Fibroblast of lung (primary cell): ENCODE data around the gene FCMR. TPM values are rescaled to one million over a fixed set of nuclear protein-coding genes. Genes with fewer than 3 reads are reported as not detected.

Experiments
- DNase-seq, 2 donors: peaks; one replicate each; pipeline versions ENCODE4 v3.0.0 to v3.0.0-alpha.2; 2010; ENCODE audit warnings: low read depth in 2 of 2
- H2AFZ ChIP-seq: 2 replicates; pipeline ENCODE4 v1.5.1; 2012; ENCODE audit warnings: low read length, control low read depth, inconsistent platforms
- H3K27ac ChIP-seq: 2 replicates; pipeline ENCODE4 v1.5.1; 2011; ENCODE audit warnings: low read length, control low read depth; ENCODE audit not compliant: insufficient read depth
- H3K27me3 ChIP-seq: 2 replicates; pipeline ENCODE4 v1.5.1; 2011; ENCODE audit warnings: mild to moderate bottlenecking, low read length; ENCODE audit not compliant: control insufficient read depth, insufficient read depth
- H3K36me3 ChIP-seq: 2 replicates; pipeline ENCODE4 v1.5.1; 2011; ENCODE audit warnings: low read length; ENCODE audit not compliant: control insufficient read depth, insufficient read depth
- H3K4me1 ChIP-seq: 2 replicates; pipeline ENCODE4 v1.5.1; 2011; ENCODE audit warnings: low read length; ENCODE audit not compliant: control insufficient read depth, insufficient read depth; ENCODE audit errors: extremely low read depth
- H3K4me2 ChIP-seq: 2 replicates; pipeline ENCODE4 v1.5.1; 2011; ENCODE audit warnings: low read length, control low read depth; ENCODE audit not compliant: insufficient read depth; ENCODE audit errors: extremely low read depth
- H3K4me3 ChIP-seq, 4 experiments: fragments of 200-600 bp in 1 of 4; sonication (generic) in 1 of 4; replicated peaks in 1 of 4; 2 replicates each; pipeline ENCODE4 v1.5.1; 2011 to 2016; ENCODE audit warnings: low read length in 4 of 4, low read depth in 3 of 4, mild to moderate bottlenecking in 3 of 4, control low read depth in 2 of 4, inconsistent platforms in 1 of 4, mixed read lengths in 1 of 4; ENCODE audit not compliant: insufficient read depth in 1 of 4; ENCODE audit errors: control extremely low read depth in 1 of 4
- H3K79me2 ChIP-seq: 2 replicates; pipeline ENCODE4 v1.5.1; 2012; ENCODE audit warnings: mild to moderate bottlenecking, low read length, inconsistent platforms; ENCODE audit not compliant: control insufficient read depth, insufficient read depth
- H3K9ac ChIP-seq: 2 replicates; pipeline ENCODE4 v1.5.1; 2011; ENCODE audit warnings: mild to moderate bottlenecking, low read length, control low read depth; ENCODE audit not compliant: insufficient read depth
- H3K9me3 ChIP-seq: 2 replicates; pipeline ENCODE4 v1.5.1; 2012; ENCODE audit warnings: low read depth, low read length; ENCODE audit not compliant: control insufficient read depth, insufficient read depth
- H4K20me1 ChIP-seq: 2 replicates; pipeline ENCODE4 v1.5.1; 2011; ENCODE audit warnings: low read length; ENCODE audit not compliant: control insufficient read depth, insufficient read depth; ENCODE audit errors: extremely low read depth
- EZH2 ChIP-seq: IDR thresholded peaks from 2 replicates; pipeline ENCODE4 v1.5.1; 2012; ENCODE audit warnings: low read length, control low read depth, mild to moderate bottlenecking; ENCODE audit errors: missing control alignments
- polyA plus RNA-seq, 2 donors: library from polyadenylated mRNA; depleted of rRNA in 1 of 2; stranded (reverse) in 1 of 2; unstranded in 1 of 2; fragments of >200 nt; gene quantifications; 2 replicates each; pipeline ENCODE4 v1.2.1, GENCODE V29; 2011 to 2012; ENCODE audit warnings: missing spikeins in 1 of 2
- total RNA-seq: library from RNA; depleted of rRNA; stranded (reverse); fragments of >200 nt; gene quantifications from 2 replicates; pipeline ENCODE4 v1.2.1, GENCODE V29; 2014
- TF ChIP-seq, protein P1 (sequence below), 2 donors: IDR thresholded peaks in 1 of 2; conservative IDR thresholded peaks in 1 of 2; 1 replicate in 1 of 2; 2 replicates in 1 of 2; pipeline ENCODE4 v1.5.1; 2011 to 2012; ENCODE audit warnings: low read length in 2 of 2, control low read depth in 1 of 2, inconsistent platforms in 1 of 2, low read depth in 1 of 2, mild to moderate bottlenecking in 1 of 2

Gene FCMR
- total and polyA plus RNA-seq, 2 donors (not counting 1 experiment from before 2014, with no cell fraction given): 0.33 to 4.3 TPM

DNA sequence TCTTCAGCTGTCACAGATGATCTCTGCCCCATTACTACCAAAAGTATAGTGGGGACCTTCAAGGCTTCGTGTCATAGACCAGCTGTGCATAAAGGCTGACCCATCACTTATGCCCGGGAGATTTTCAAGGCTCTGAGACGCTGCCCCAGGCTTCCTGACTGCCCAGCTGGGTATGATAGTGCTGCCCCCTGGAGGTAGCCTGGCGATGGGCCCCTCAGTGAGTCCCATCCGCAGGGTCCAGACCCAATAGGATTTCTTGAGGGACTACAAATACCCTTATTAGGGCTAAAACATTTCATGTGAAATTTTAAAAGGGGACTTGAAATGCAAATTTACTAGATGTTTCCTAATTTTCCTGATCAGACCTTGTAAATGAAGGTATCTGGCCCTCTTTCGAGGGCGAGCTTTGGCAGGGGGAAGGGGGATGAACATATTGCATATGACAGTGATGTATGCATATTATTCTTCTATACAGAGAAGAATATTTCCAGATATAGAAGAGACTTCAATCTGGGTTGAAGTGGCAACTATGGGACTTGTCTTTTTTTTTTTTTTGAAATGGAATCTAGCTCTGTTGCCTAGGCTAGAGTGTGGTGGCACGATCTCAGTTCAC lies 11.7 kb upstream of the FCMR start:
- H3K27ac ChIP-seq: no peak overlapping the region
- TF ChIP-seq EZH2: no peak
- TF ChIP-seq, protein P1, sequence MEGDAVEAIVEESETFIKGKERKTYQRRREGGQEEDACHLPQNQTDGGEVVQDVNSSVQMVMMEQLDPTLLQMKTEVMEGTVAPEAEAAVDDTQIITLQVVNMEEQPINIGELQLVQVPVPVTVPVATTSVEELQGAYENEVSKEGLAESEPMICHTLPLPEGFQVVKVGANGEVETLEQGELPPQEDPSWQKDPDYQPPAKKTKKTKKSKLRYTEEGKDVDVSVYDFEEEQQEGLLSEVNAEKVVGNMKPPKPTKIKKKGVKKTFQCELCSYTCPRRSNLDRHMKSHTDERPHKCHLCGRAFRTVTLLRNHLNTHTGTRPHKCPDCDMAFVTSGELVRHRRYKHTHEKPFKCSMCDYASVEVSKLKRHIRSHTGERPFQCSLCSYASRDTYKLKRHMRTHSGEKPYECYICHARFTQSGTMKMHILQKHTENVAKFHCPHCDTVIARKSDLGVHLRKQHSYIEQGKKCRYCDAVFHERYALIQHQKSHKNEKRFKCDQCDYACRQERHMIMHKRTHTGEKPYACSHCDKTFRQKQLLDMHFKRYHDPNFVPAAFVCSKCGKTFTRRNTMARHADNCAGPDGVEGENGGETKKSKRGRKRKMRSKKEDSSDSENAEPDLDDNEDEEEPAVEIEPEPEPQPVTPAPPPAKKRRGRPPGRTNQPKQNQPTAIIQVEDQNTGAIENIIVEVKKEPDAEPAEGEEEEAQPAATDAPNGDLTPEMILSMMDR (conservative IDR thresholded peaks at IDR 0.05 in 1 of 2, IDR thresholded peaks at IDR 0.05 in 1 of 2; ENCODE audit: low read depth in 1 of 2, low read length in 2 of 2): peak; percentile 35 to 50
- no peaks in the 10 kb centered on the region for H3K36me3 ChIP-seq
- no peak overlapping the region for H3K4me2 ChIP-seq
- H2AFZ ChIP-seq: no peak overlapping the region
- H4K20me1 ChIP-seq: no peaks in the 10 kb centered on the region
- peaks cover 8% of the 10 kb centered on the region for H3K27me3 ChIP-seq
- H3K79me2 ChIP-seq: no peaks in the 10 kb centered on the region
- no peaks in the 10 kb centered on the region for H3K4me1 ChIP-seq
- DNase-seq: no peak
- no peak overlapping the region for H3K9ac ChIP-seq
- no peaks in the 10 kb centered on the region for H3K9me3 ChIP-seq
- no peak overlapping the region for H3K4me3 ChIP-seq

DNA sequence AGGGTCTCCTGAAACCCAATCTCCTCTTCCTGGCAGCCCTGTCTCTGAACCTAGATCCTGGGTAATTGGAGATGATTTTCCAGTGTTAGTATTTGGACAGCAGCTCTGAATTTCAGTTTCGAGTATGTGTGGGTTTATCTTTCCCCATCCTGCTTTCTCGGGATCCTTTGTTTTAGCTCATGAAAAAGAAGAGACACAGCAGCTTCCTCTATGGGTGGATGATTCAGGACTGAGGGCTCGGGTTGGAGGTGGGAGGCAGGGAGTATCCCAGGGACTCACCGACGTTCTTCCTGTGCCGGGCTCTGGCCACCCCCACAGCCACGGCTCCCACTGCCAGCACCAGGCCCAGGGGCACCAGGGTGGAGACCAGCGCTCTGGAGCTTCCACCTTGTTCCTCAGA lies 10.4 kb upstream of the FCMR start:
- H3K4me2 ChIP-seq: no peak overlapping the region
- no peaks in the 10 kb centered on the region for H3K9me3 ChIP-seq
- H3K4me1 ChIP-seq: no peaks in the 10 kb centered on the region
- TF ChIP-seq, protein P1 (conservative IDR thresholded peaks at IDR 0.05 in 1 of 2, IDR thresholded peaks at IDR 0.05 in 1 of 2; ENCODE audit: low read depth in 1 of 2, low read length in 2 of 2): no peak
- TF ChIP-seq EZH2: no peak
- H3K27ac ChIP-seq: no peak overlapping the region
- no peaks in the 10 kb centered on the region for H3K36me3 ChIP-seq
- H3K9ac ChIP-seq: no peak overlapping the region
- DNase-seq: no peak
- H3K4me3 ChIP-seq: no peak overlapping the region
- no peaks in the 10 kb centered on the region for H3K79me2 ChIP-seq
- H2AFZ ChIP-seq: no peak overlapping the region
- peaks cover 8% of the 10 kb centered on the region for H3K27me3 ChIP-seq
- no peaks in the 10 kb centered on the region for H4K20me1 ChIP-seq

DNA sequence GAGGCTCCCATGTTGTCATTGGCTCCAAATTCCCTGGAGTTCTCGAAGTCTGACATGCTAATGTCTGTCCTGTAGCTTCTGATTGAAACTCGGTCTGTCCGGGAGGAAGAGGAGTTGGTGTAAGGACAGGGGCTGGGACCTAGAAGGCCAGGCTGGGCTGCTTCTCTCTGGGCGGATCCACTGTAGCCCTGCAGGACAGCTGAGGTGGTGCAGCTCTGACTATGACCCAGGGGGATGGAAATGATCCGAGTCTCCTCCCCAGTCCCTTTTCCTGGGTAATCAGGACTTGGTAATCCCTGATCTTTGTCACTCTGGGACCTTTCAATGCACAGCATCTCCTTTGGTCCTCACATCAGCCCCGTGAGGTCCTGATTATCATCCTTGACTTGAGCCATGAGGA lies 10.0 kb upstream of the FCMR start:
- Histone ChIP-seq H3K9ac (no peak overlapping the region), H3K4me3 (no peak overlapping the region), H3K27ac (no peak overlapping the region), H2AFZ (no peak overlapping the region), H3K4me1 (no peaks in the 10 kb centered on the region), H3K79me2 (no peaks in the 10 kb centered on the region), H3K4me2 (no peak overlapping the region), H3K9me3 (no peaks in the 10 kb centered on the region), H4K20me1 (no peaks in the 10 kb centered on the region), H3K27me3 (peaks cover 8% of the 10 kb centered on the region), H3K36me3 (no peaks in the 10 kb centered on the region)
- DNase-seq: no peak
- no peak for TF ChIP-seq EZH2
- TF ChIP-seq, protein P1 (conservative IDR thresholded peaks at IDR 0.05 in 1 of 2, IDR thresholded peaks at IDR 0.05 in 1 of 2; ENCODE audit: low read depth in 1 of 2, low read length in 2 of 2): peak in 1 of 2 donors; percentile 7
